GM23338 (cell line): ENCODE data around the gene SPSB4. TPM values are rescaled to one million over a fixed set of nuclear protein-coding genes. Genes with fewer than 3 reads are reported as not detected.
A peak's percentile ranks its signal among the peaks of the same experiment; 100 is the strongest.

Experiments used
- ATAC-seq: fragments of 200-7000 bp; cut with Tn5 transposase; 3 replicates; pipeline ENCODE4 v1.9.1; 2020
- DNase-seq: peaks from one replicate; pipeline ENCODE4 v3.0.0-alpha.2; 2015; ENCODE audit warnings: low spot score
- H2AFZ ChIP-seq: fragments of 200-600 bp; sonication (generic); 2 replicates; pipeline ENCODE4 v1.8.0; 2016; ENCODE audit warnings: antibody characterized with exemption, mild to moderate bottlenecking, moderate library complexity
- H3F3A ChIP-seq: fragments of 200-600 bp; sonication (generic); replicated peaks from 2 replicates; pipeline ENCODE4 v1.8.0; 2017; ENCODE audit warnings: antibody characterized with exemption, mixed run types, low read depth
- H3K27ac ChIP-seq: fragments of 200-600 bp; sonication (generic); 2 replicates; pipeline ENCODE4 v1.6.1; 2016; ENCODE audit warnings: low read depth
- H3K27me3 ChIP-seq: fragments of 200-600 bp; sonication (generic); 2 replicates; pipeline ENCODE4 v1.8.0; 2016; ENCODE audit warnings: mild to moderate bottlenecking, mixed run types, moderate library complexity; ENCODE audit not compliant: insufficient read depth
- H3K36me3 ChIP-seq: fragments of 200-600 bp; sonication (generic); 2 replicates; pipeline ENCODE4 v1.8.0; 2016; ENCODE audit warnings: mild to moderate bottlenecking; ENCODE audit not compliant: insufficient read depth
- H3K4me1 ChIP-seq: fragments of 200-600 bp; sonication (generic); 2 replicates; pipeline ENCODE4 v1.8.0; 2016; ENCODE audit warnings: mild to moderate bottlenecking, moderate library complexity; ENCODE audit not compliant: insufficient read depth
- H3K4me2 ChIP-seq: fragments of 200-600 bp; sonication (generic); 2 replicates; pipeline ENCODE4 v1.7.1; 2017; ENCODE audit warnings: mixed run types
- H3K4me3 ChIP-seq: fragments of 200-600 bp; sonication (generic); 2 replicates; pipeline ENCODE4 v1.6.1; 2016; ENCODE audit warnings: mixed run types
- H3K79me2 ChIP-seq: fragments of 200-600 bp; sonication (generic); replicated peaks from 2 replicates; pipeline ENCODE4 v1.8.0; 2017; ENCODE audit warnings: mild to moderate bottlenecking; ENCODE audit not compliant: insufficient read depth
- H3K9me2 ChIP-seq: fragments of 200-600 bp; sonication (generic); 2 replicates; pipeline ENCODE4 v1.8.0; 2017; ENCODE audit not compliant: insufficient read depth
- H4K20me1 ChIP-seq: fragments of 200-600 bp; sonication (generic); replicated peaks from 2 replicates; pipeline ENCODE4 v1.8.0; 2017; ENCODE audit warnings: mild to moderate bottlenecking; ENCODE audit not compliant: insufficient read depth
- H3K27ac Mint-ChIP-seq: 2 replicates; pipeline ENCODE4 v1.8.0; 2020; ENCODE audit warnings: inconsistent platforms, mild to moderate bottlenecking, moderate library complexity, mixed read lengths
- H3K27me3 Mint-ChIP-seq: 3 replicates; pipeline ENCODE4 v1.8.0; 2022; ENCODE audit warnings: low read depth, mild to moderate bottlenecking, moderate library complexity, mixed read lengths, inconsistent platforms; ENCODE audit not compliant: insufficient read depth, poor library complexity
- H3K36me3 Mint-ChIP-seq: 3 replicates; pipeline ENCODE4 v1.8.0; 2021; ENCODE audit warnings: low read depth, mild to moderate bottlenecking, inconsistent platforms, moderate library complexity, mixed read lengths
- H3K4me1 Mint-ChIP-seq: 3 replicates; pipeline ENCODE4 v1.8.0; 2020; ENCODE audit warnings: mild to moderate bottlenecking, inconsistent platforms, mixed read lengths
- H3K4me3 Mint-ChIP-seq: 3 replicates; pipeline ENCODE4 v1.8.0; 2021; ENCODE audit warnings: moderate library complexity, mild to moderate bottlenecking, inconsistent platforms, mixed read lengths
- H3K9me3 Mint-ChIP-seq: 3 replicates; pipeline ENCODE4 v1.8.0; 2020; ENCODE audit warnings: moderate library complexity, mild to moderate bottlenecking, inconsistent platforms, mixed read lengths
- CREB1 ChIP-seq: fragments of 250-450 bp; sonication (Bioruptor Pico); IDR thresholded peaks from 2 replicates; pipeline ENCODE4 v1.5.0; 2020; ENCODE audit warnings: low read depth, mild to moderate bottlenecking, moderate library complexity
- EZH2phosphoT487 ChIP-seq: fragments of 200-600 bp; sonication (generic); IDR thresholded peaks from one replicate; pipeline ENCODE4 v1.8.1; 2018; ENCODE audit warnings: antibody characterized with exemption; ENCODE audit not compliant: unreplicated experiment
- JUNB ChIP-seq: IDR thresholded peaks from one replicate; pipeline ENCODE4 v1.6.1; 2016; ENCODE audit warnings: antibody characterized with exemption; ENCODE audit not compliant: unreplicated experiment
- NANOG ChIP-seq: IDR thresholded peaks from 2 replicates; pipeline ENCODE4 v1.6.1; 2016; ENCODE audit warnings: antibody characterized with exemption, borderline replicate concordance
- POLR2AphosphoS5 ChIP-seq: IDR thresholded peaks from 2 replicates; pipeline ENCODE4 v1.6.1; 2016; ENCODE audit warnings: antibody characterized with exemption, low read depth
- STAT1 ChIP-seq: IDR thresholded peaks from one replicate; pipeline ENCODE4 v1.6.1; 2016; ENCODE audit warnings: antibody characterized with exemption; ENCODE audit not compliant: unreplicated experiment
- ZNF114 ChIP-seq: fragments of 250-450 bp; sonication (Bioruptor Pico); IDR thresholded peaks from 2 replicates; pipeline ENCODE4 v1.5.0; 2020; ENCODE audit warnings: mild to moderate bottlenecking, moderate library complexity
- ZNF331 ChIP-seq: fragments of 250-450 bp; sonication (Bioruptor Pico); IDR thresholded peaks from 2 replicates; pipeline ENCODE4 v1.5.0; 2020; ENCODE audit warnings: low read depth, mild to moderate bottlenecking, moderate library complexity
- polyA plus RNA-seq: library from polyadenylated mRNA; unstranded; fragments of >200 nt; fragmentation: Nextera tagmentation; extraction: Ambion mirVana; gene quantifications from 2 replicates; pipeline ENCODE4 v1.2.1, GENCODE V29; 2016
- total RNA-seq: library from RNA; depleted of rRNA; stranded (reverse); fragments of >200 nt; shearing (Covaris generic); gene quantifications from 2 replicates; pipeline ENCODE4 v1.2.3, GENCODE V29; 2014
- TF ChIP-seq, protein P1 (sequence below), 2 experiments: fragments of 200-600 bp in 1 of 2; sonication (generic) in 1 of 2; conservative IDR thresholded peaks; 2 replicates each; pipeline versions ENCODE4 v1.5.1 to v1.6.1; 2016 to 2017; ENCODE audit warnings: antibody characterized with exemption in 2 of 2, low read depth in 2 of 2, mild to moderate bottlenecking in 2 of 2, moderate library complexity in 1 of 2
- TF ChIP-seq, protein P2 (sequence below): IDR thresholded peaks from 2 replicates; pipeline ENCODE4 v1.6.1; 2016; ENCODE audit warnings: antibody characterized with exemption
- TF ChIP-seq, protein P3 (sequence below): fragments of 250-450 bp; sonication (Bioruptor Pico); IDR thresholded peaks from 2 replicates; pipeline ENCODE4 v1.5.0; 2020; ENCODE audit warnings: mild to moderate bottlenecking, moderate library complexity

Gene SPSB4
- total and polyA plus RNA-seq, 2 experiments from 2014 or later = 6.7 to 25.9 TPM

DNA sequence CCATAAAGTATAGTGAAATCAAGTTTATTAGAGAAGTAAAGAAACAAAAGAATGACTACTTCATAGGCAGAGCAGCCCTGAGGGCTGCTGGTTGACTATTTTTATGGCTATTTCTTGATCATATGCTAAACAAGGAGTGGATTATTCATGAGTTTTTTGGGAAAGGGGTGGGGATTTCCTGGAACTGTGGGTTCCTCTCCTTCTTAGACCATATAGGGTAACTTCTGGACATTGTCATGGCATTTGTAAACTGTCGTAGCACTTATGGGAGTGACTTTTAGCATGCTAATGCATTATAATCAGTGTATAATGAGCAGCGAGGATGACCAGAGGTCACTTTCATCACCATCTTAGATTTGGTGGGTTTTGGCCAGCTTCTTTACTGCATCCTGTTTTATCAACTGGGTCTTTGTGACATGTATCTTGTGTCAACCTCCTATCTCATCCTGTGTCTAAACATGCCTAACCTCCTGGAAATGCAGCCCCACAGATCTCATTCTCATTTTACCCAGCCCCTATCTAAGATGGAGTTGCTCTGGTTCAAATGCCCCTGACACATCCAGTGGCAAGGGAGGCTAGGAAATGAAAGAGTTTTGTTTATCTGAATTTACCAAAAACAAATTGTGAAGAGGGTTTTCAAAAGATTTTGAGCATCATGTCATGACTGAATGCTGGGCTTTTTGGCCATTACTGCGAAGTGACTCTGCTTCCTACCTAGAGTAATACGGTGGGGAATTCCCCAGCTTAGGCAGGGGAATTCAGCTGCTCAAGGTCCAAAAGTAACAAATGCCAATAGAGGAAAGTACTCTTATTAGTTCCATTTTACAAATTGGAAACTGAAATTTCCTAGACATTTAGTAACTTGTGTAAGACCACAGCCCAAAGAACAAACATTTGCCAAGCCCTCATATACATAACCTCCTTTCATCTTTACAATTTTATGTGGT is 6.2 kb upstream of the SPSB4 start (continued):
- TF ChIP-seq ZNF331 (CRISPR knock-in tag) = no peak
- no peak for TF ChIP-seq JUNB
- TF ChIP-seq, protein P1, sequence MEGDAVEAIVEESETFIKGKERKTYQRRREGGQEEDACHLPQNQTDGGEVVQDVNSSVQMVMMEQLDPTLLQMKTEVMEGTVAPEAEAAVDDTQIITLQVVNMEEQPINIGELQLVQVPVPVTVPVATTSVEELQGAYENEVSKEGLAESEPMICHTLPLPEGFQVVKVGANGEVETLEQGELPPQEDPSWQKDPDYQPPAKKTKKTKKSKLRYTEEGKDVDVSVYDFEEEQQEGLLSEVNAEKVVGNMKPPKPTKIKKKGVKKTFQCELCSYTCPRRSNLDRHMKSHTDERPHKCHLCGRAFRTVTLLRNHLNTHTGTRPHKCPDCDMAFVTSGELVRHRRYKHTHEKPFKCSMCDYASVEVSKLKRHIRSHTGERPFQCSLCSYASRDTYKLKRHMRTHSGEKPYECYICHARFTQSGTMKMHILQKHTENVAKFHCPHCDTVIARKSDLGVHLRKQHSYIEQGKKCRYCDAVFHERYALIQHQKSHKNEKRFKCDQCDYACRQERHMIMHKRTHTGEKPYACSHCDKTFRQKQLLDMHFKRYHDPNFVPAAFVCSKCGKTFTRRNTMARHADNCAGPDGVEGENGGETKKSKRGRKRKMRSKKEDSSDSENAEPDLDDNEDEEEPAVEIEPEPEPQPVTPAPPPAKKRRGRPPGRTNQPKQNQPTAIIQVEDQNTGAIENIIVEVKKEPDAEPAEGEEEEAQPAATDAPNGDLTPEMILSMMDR (conservative IDR thresholded peaks at IDR 0.05; ENCODE audit: low read depth in 2 of 2) = no peak
- TF ChIP-seq ZNF114 (CRISPR knock-in tag) = no peak

DNA sequence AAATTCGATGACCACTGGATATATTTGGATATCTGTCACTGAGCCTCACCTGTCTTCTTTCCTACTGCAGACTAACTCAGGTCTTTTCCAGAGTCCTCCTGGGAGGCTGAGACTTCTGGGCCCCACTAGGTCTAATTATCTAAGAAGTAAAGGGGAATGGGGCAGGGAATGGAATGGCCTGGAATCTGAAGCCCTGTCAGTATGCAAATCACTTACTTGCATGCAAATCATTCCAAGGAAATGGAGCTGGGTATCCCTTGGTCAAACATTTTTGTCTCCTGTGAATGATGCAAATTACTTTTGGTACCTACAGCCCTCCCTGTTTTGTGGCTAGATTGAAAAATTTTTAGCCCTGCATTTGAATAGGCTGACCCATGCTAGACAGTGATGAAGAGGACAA is 5.3 kb upstream of the SPSB4 start:
- no peak overlapping the region for H3K27ac Mint-ChIP-seq
- no peaks in the 10 kb centered on the region for H3K79me2 ChIP-seq
- H3F3A ChIP-seq = 0 out of 2 replicates have a peak, but pooled peaks cover 8% of the 10 kb centered on the region
- H2AFZ ChIP-seq = no peak overlapping the region
- H3K27ac ChIP-seq = no peak overlapping the region
- peaks cover 23% of the 10 kb centered on the region for H3K27me3 ChIP-seq
- H3K4me3 Mint-ChIP-seq = no peak overlapping the region
- H3K9me3 Mint-ChIP-seq = no peaks in the 10 kb centered on the region
- DNase-seq = peak; percentile 64
- ATAC-seq = peak; percentile 15; the same call in 2 of the 3 replicates
- peaks cover 11% of the 10 kb centered on the region for H3K4me1 ChIP-seq
- peaks cover 11% of the 10 kb centered on the region for H3K27me3 Mint-ChIP-seq
- no peak overlapping the region for H3K4me3 ChIP-seq
- no peaks in the 10 kb centered on the region for H3K36me3 ChIP-seq
- H3K36me3 Mint-ChIP-seq = no peaks in the 10 kb centered on the region
- H4K20me1 ChIP-seq = no peaks in the 10 kb centered on the region
- no peak overlapping the region for H3K4me2 ChIP-seq
- 0 out of 2 replicates have a peak, but pooled peaks cover 6% of the 10 kb centered on the region for H3K9me2 ChIP-seq
- peaks cover 18% of the 10 kb centered on the region for H3K4me1 Mint-ChIP-seq
- TF ChIP-seq, protein P2, sequence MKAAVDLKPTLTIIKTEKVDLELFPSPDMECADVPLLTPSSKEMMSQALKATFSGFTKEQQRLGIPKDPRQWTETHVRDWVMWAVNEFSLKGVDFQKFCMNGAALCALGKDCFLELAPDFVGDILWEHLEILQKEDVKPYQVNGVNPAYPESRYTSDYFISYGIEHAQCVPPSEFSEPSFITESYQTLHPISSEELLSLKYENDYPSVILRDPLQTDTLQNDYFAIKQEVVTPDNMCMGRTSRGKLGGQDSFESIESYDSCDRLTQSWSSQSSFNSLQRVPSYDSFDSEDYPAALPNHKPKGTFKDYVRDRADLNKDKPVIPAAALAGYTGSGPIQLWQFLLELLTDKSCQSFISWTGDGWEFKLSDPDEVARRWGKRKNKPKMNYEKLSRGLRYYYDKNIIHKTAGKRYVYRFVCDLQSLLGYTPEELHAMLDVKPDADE = no peak
- TF ChIP-seq EZH2phosphoT487 (no peak), ZNF114 (CRISPR knock-in tag) (no peak), CREB1 (CRISPR knock-in tag) (no peak), POLR2AphosphoS5 (no peak), NANOG (no peak), JUNB (no peak), STAT1 (no peak)
- TF ChIP-seq, protein P1 (conservative IDR thresholded peaks at IDR 0.05; ENCODE audit: low read depth in 2 of 2) = no peak
- TF ChIP-seq, protein P3, sequence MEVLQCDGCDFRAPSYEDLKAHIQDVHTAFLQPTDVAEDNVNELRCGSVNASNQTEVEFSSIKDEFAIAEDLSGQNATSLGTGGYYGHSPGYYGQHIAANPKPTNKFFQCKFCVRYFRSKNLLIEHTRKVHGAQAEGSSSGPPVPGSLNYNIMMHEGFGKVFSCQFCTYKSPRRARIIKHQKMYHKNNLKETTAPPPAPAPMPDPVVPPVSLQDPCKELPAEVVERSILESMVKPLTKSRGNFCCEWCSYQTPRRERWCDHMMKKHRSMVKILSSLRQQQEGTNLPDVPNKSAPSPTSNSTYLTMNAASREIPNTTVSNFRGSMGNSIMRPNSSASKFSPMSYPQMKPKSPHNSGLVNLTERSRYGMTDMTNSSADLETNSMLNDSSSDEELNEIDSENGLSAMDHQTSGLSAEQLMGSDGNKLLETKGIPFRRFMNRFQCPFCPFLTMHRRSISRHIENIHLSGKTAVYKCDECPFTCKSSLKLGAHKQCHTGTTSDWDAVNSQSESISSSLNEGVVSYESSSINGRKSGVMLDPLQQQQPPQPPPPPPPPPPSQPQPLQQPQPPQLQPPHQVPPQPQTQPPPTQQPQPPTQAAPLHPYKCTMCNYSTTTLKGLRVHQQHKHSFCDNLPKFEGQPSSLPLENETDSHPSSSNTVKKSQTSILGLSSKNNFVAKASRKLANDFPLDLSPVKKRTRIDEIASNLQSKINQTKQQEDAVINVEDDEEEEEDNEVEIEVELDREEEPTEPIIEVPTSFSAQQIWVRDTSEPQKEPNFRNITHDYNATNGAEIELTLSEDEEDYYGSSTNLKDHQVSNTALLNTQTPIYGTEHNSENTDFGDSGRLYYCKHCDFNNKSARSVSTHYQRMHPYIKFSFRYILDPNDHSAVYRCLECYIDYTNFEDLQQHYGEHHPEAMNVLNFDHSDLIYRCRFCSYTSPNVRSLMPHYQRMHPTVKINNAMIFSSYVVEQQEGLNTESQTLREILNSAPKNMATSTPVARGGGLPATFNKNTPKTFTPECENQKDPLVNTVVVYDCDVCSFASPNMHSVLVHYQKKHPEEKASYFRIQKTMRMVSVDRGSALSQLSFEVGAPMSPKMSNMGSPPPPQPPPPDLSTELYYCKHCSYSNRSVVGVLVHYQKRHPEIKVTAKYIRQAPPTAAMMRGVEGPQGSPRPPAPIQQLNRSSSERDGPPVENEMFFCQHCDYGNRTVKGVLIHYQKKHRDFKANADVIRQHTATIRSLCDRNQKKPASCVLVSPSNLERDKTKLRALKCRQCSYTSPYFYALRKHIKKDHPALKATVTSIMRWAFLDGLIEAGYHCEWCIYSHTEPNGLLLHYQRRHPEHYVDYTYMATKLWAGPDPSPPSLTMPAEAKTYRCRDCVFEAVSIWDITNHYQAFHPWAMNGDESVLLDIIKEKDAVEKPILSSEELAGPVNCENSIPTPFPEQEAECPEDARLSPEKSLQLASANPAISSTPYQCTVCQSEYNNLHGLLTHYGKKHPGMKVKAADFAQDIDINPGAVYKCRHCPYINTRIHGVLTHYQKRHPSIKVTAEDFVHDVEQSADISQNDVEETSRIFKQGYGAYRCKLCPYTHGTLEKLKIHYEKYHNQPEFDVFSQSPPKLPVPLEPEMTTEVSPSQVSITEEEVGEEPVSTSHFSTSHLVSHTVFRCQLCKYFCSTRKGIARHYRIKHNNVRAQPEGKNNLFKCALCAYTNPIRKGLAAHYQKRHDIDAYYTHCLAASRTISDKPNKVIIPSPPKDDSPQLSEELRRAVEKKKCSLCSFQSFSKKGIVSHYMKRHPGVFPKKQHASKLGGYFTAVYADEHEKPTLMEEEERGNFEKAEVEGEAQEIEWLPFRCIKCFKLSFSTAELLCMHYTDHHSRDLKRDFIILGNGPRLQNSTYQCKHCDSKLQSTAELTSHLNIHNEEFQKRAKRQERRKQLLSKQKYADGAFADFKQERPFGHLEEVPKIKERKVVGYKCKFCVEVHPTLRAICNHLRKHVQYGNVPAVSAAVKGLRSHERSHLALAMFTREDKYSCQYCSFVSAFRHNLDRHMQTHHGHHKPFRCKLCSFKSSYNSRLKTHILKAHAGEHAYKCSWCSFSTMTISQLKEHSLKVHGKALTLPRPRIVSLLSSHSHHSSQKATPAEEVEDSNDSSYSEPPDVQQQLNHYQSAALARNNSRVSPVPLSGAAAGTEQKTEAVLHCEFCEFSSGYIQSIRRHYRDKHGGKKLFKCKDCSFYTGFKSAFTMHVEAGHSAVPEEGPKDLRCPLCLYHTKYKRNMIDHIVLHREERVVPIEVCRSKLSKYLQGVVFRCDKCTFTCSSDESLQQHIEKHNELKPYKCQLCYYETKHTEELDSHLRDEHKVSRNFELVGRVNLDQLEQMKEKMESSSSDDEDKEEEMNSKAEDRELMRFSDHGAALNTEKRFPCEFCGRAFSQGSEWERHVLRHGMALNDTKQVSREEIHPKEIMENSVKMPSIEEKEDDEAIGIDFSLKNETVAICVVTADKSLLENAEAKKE (CRISPR knock-in tag) = no peak
